CD8-positive, alpha-beta memory T cell (primary cell): Measurements from ENCODE around the gene SPHK2. TPM values are rescaled to one million over a fixed set of nuclear protein-coding genes. Genes with fewer than 3 reads are reported as not detected.
"Not testable (repeated sequence)": the region's sequence is repeated elsewhere in the genome, so short reads cannot be mapped to it uniquely, and the experiment has no call there.

Experiments used
- CTCF ChIA-PET: fragments of 350-600 bp; sonication (Branson Sonifier 250); formaldehyde crosslinking; loops from one replicate; lab custom pipeline; 2021; ENCODE audit warnings: antibody characterized with exemption; lab: Charles Lee
- POLR2A ChIA-PET: fragments of 350-600 bp; sonication (Branson Sonifier 250); formaldehyde crosslinking; loops from one replicate; lab custom pipeline; 2021; ENCODE audit warnings: antibody characterized with exemption; lab: Charles Lee
- DNase-seq, 5 donors: peaks; one replicate each; pipeline versions ENCODE4 v3.0.0 to v3.0.0-alpha.2; 2020 to 2022; ENCODE audit warnings: mixed read lengths in 1 of 5
- H3K27ac ChIP-seq: one replicate; pipeline ENCODE4 v1.7.0; 2013; ENCODE audit warnings: low read depth, mild to moderate bottlenecking, low read length, moderate library complexity
- H3K27me3 ChIP-seq: 2 replicates; pipeline ENCODE4 v1.7.0; 2013; ENCODE audit warnings: low read length, mild to moderate bottlenecking; ENCODE audit not compliant: insufficient read depth, poor library complexity, severe bottlenecking
- H3K36me3 ChIP-seq: 2 replicates; pipeline ENCODE4 v1.7.0; 2013; ENCODE audit warnings: mild to moderate bottlenecking, low read length, moderate library complexity; ENCODE audit not compliant: insufficient read depth
- H3K4me1 ChIP-seq: 2 replicates; pipeline ENCODE4 v1.7.0; 2013; ENCODE audit warnings: mild to moderate bottlenecking, low read length, moderate library complexity; ENCODE audit not compliant: insufficient read depth
- H3K4me3 ChIP-seq: 2 replicates; pipeline ENCODE4 v1.7.0; 2013; ENCODE audit warnings: mild to moderate bottlenecking, low read length
- H3K9me3 ChIP-seq: 2 replicates; pipeline ENCODE4 v1.7.0; 2013; ENCODE audit warnings: mild to moderate bottlenecking, low read length
- H3K27ac Mint-ChIP-seq, 8 donors: one replicate each; pipeline ENCODE4 v1.8.0; 2020 to 2021; ENCODE audit warnings: mixed read lengths in 8 of 8, mild to moderate bottlenecking in 6 of 8, inconsistent platforms in 3 of 8, moderate library complexity in 3 of 8
- H3K27me3 Mint-ChIP-seq, 2 donors: one replicate each; pipeline ENCODE4 v1.8.0; 2020 to 2021; ENCODE audit warnings: mixed read lengths in 2 of 2, mild to moderate bottlenecking in 1 of 2, moderate library complexity in 1 of 2
- H3K36me3 Mint-ChIP-seq, 3 donors: one replicate each; pipeline ENCODE4 v1.8.0; 2020 to 2021; ENCODE audit warnings: mixed read lengths in 3 of 3, inconsistent platforms in 1 of 3, mild to moderate bottlenecking in 1 of 3
- H3K4me1 Mint-ChIP-seq, 3 donors: one replicate each; pipeline ENCODE4 v1.8.0; 2020 to 2021; ENCODE audit warnings: mixed read lengths in 3 of 3, inconsistent platforms in 1 of 3, mild to moderate bottlenecking in 1 of 3
- H3K4me3 Mint-ChIP-seq, 7 donors: one replicate each; pipeline ENCODE4 v1.8.0; 2020 to 2021; ENCODE audit warnings: mixed read lengths in 7 of 7, mild to moderate bottlenecking in 6 of 7, moderate library complexity in 4 of 7, inconsistent platforms in 2 of 7
- H3K9me3 Mint-ChIP-seq, 5 donors: one replicate each; pipeline ENCODE4 v1.8.0; 2020 to 2022; ENCODE audit warnings: mixed read lengths in 5 of 5, mild to moderate bottlenecking in 3 of 5, moderate library complexity in 2 of 5, inconsistent platforms in 1 of 5
- polyA plus RNA-seq: library from polyadenylated mRNA; unstranded; fragments of 300-500 nt; fragmentation: Illumina TruSeq; gene quantifications from one replicate; pipeline ENCODE4 v1.2.3, GENCODE V29; 2021
- total RNA-seq, 2 experiments: library from RNA; stranded (reverse); gene quantifications; one replicate each; pipeline ENCODE4 v1.2.3, GENCODE V29; 2021

The SPHK2 gene
- total and polyA plus RNA-seq, 3 experiments from 2014 or later: 10.2 to 38.5 (median 37.5) TPM

- H3K27me3 Mint-ChIP-seq: peaks cover 0 to 1% of the 10 kb centered on the region in 2 donors
- H3K4me1 ChIP-seq: peaks cover 9% of the 10 kb centered on the region
- no peaks in the 10 kb centered on the region for H3K27me3 ChIP-seq
- no peak overlapping the region for H3K27ac ChIP-seq
- no peak overlapping the region for H3K4me3 ChIP-seq
- no peak overlapping the region for H3K4me3 Mint-ChIP-seq
- no peaks in the 10 kb centered on the region for H3K36me3 ChIP-seq
- H3K36me3 Mint-ChIP-seq: no peaks in the 10 kb centered on the region
- no peaks in the 10 kb centered on the region for H3K9me3 Mint-ChIP-seq
- ChIA-PET CTCF (interaction anchor here (0.6 to 4.7 kb wide), 17 partner anchors 9 to 180 kb away, joined by 3 to 34 read pairs (median 3); partner anchors contain the start of gene CA11), POLR2A (interaction anchor here (1.0 kb wide), 1 partner anchor 29 kb away, joined by 4 read pairs; the partner anchor contains the start of gene CA11)
- H3K27ac Mint-ChIP-seq: peak overlapping the region in 4 of 8 donors; percentile 5 to 82 (median 50)
- H3K9me3 ChIP-seq: no peaks in the 10 kb centered on the region
- peaks cover 5 to 8% (median 7%) of the 10 kb centered on the region in 3 donors for H3K4me1 Mint-ChIP-seq
- DNase-seq: peak; percentile 43 to 78 (median 65)
These were observed 55.9 kb downstream of the SPHK2 start for GRCh38 chr19:48674921-48675824.

DNA sequence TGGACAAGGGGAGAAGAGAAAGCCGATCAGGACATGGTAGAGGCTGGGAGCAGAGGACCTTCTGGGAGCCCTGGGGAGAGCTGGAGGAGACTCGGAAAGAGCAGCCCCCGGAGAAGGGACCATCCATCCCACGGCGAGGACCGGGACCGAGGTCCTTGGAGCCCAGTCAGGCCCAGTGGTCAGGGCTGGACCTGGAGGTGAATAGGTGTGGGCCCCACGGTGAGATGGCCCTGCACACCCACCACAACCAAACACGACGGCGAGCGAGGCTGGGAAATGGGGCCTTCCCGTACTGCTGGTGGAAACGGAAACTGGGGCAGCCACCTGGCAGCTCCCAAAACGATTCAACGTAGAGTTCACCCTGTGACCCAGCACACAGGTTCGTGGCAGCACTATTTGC, 57.2 kb downstream of the SPHK2 start:
- H3K27ac ChIP-seq: no peak overlapping the region
- H3K9me3 ChIP-seq: no peaks in the 10 kb centered on the region
- H3K4me1 ChIP-seq: peaks cover 9% of the 10 kb centered on the region
- ChIA-PET POLR2A (no interaction called here), CTCF (interaction anchor here (0.9 to 4.7 kb wide), 6 partner anchors 10 to 68 kb away, joined by 3 to 34 read pairs (median 4); partner anchors contain the start of gene CA11)
- peaks cover 0 to 1% of the 10 kb centered on the region in 2 donors for H3K27me3 Mint-ChIP-seq
- no peak overlapping the region for H3K4me3 ChIP-seq
- no peaks in the 10 kb centered on the region for H3K36me3 Mint-ChIP-seq
- H3K36me3 ChIP-seq: no peaks in the 10 kb centered on the region
- no peaks in the 10 kb centered on the region for H3K9me3 Mint-ChIP-seq
- H3K27ac Mint-ChIP-seq: peak overlapping the region in 1 of 8 donors; percentile 79
- no peak overlapping the region for H3K4me3 Mint-ChIP-seq
- H3K27me3 ChIP-seq: no peaks in the 10 kb centered on the region
- no peak for DNase-seq
- H3K4me1 Mint-ChIP-seq: peaks cover 5 to 8% (median 7%) of the 10 kb centered on the region in 3 donors

DNA sequence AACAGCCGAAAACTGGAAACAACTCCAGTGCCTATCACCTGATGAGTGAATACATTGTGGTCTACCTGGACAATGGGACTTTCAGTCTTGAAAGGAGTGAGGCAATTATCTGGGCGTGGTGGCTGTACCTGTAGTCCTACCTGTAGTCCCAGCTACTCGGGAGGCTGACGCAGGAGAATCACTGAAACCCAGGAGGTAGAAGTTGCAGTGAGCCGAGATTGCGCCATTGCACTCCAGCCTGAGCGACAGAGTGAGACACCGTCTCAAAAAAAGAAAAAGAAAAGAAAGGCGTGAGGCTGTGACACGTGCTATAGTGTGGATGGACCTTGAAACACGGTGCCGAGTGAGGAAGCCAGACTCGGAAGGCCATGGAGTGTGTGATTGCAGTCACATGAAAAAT, 57.6 kb downstream of the SPHK2 start:
- Mint-ChIP-seq H3K4me3 (no peak overlapping the region), H3K36me3 (no peaks in the 10 kb centered on the region), H3K27ac (no peak overlapping the region), H3K27me3 (peaks cover 0 to 1% of the 10 kb centered on the region in 2 donors), H3K9me3 (no peaks in the 10 kb centered on the region), H3K4me1 (peaks cover 5 to 8% (median 7%) of the 10 kb centered on the region in 3 donors)
- Histone ChIP-seq H3K27me3 (no peaks in the 10 kb centered on the region), H3K27ac (no peak overlapping the region), H3K9me3 (no peaks in the 10 kb centered on the region), H3K4me3 (no peak overlapping the region), H3K4me1 (peaks cover 9% of the 10 kb centered on the region), H3K36me3 (no peaks in the 10 kb centered on the region)
- DNase-seq: no peak
- POLR2A ChIA-PET: no interaction called here
- CTCF ChIA-PET: interaction anchor here (1.6 to 4.7 kb wide), 3 partner anchors 10 to 35 kb away, joined by 6 to 34 read pairs (median 6); partner anchors contain the start of gene CA11

DNA sequence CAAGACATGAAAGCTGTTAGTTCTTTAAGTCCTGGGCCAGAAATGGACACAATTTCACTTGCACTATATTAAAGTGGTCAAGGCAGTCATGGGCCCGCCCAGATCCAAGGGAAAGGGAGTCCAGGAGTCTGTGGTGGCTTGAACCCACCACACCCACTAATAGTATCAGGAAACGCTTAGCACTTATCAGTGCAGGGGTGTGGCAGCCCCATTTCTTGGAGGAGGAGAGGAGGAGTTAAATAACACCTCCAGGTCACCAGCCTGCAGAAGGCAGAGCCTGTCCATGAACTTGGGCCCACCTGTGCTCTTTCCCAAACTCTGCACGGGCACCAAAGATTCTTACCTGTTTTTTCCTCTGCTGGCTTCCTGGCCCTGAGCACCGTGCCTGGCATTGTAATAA, 58.9 kb downstream of the SPHK2 start:
- Mint-ChIP-seq H3K4me3 (no peak overlapping the region), H3K36me3 (no peaks in the 10 kb centered on the region), H3K4me1 (peaks cover 5 to 8% (median 7%) of the 10 kb centered on the region in 3 donors), H3K27ac (no peak overlapping the region), H3K9me3 (no peaks in the 10 kb centered on the region), H3K27me3 (peaks cover 0 to 1% of the 10 kb centered on the region in 2 donors)
- CTCF ChIA-PET: interaction anchor here (4.7 kb wide), 1 partner anchor 33 kb away, joined by 34 read pairs; the partner anchor contains the start of gene CA11
- no peak overlapping the region for H3K27ac ChIP-seq
- no peak for DNase-seq
- no peaks in the 10 kb centered on the region for H3K27me3 ChIP-seq
- H3K4me1 ChIP-seq: peaks cover 9% of the 10 kb centered on the region
- H3K9me3 ChIP-seq: no peaks in the 10 kb centered on the region
- POLR2A ChIA-PET: no interaction called here
- no peaks in the 10 kb centered on the region for H3K36me3 ChIP-seq
- no peak overlapping the region for H3K4me3 ChIP-seq

DNA sequence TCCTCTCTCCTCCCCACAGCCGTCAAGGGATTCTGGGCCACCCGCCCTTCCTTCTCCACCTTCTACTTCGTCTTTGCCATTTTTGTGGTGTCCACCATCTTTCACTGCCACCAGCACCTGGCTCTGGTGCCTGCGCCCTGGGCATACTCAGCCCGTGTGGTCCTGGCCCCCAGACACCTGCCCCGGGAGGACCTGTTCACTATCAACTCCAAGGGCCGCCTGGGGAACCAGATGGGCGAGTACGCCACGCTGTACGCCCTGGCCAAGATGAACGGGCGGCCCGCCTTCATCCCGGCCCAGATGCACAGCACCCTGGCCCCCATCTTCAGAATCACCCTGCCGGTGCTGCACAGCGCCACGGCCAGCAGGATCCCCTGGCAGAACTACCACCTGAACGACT, 60.7 kb downstream of the SPHK2 start:
- H3K9me3 ChIP-seq, POLR2A ChIA-PET, H3K27me3 ChIP-seq, CTCF ChIA-PET, H3K4me1 ChIP-seq, DNase-seq, H3K4me1 Mint-ChIP-seq, H3K9me3 Mint-ChIP-seq, H3K27me3 Mint-ChIP-seq, H3K4me3 ChIP-seq, H3K27ac Mint-ChIP-seq, H3K27ac ChIP-seq, H3K36me3 ChIP-seq, H3K4me3 Mint-ChIP-seq, H3K36me3 Mint-ChIP-seq: not testable (repeated sequence)

Other genes with a start within 250 kb of the SPHK2 start
- gene KDELR1, start 228.0 kb upstream of the SPHK2 start, total RNA-seq: 10 to 100 TPM; 78.7 to 82.9 TPM
- gene KDELR1, start 228.0 kb upstream of the SPHK2 start, polyA plus RNA-seq: 32.5 TPM
- under 1 TPM; 0.13 to 0.26 TPM for gene GRIN2D, start 225.8 kb upstream of the SPHK2 start, total RNA-seq
- gene GRIN2D, start 225.8 kb upstream of the SPHK2 start, polyA plus RNA-seq: 0.05 TPM
- gene GRWD1, start 173.5 kb upstream of the SPHK2 start, total RNA-seq: 100 to 1,000 TPM; 105 to 107 TPM
- gene GRWD1, start 173.5 kb upstream of the SPHK2 start, polyA plus RNA-seq: 45.6 TPM
- 1 to 10 TPM; 1.8 to 2.0 TPM for gene KCNJ14, start 163.9 kb upstream of the SPHK2 start, total RNA-seq
- 0.12 TPM for gene KCNJ14, start 163.9 kb upstream of the SPHK2 start, polyA plus RNA-seq
- 10 to 100 TPM; 30.7 to 33.3 TPM for gene CYTH2, start 150.1 kb upstream of the SPHK2 start, total RNA-seq
- 34.8 TPM for gene CYTH2, start 150.1 kb upstream of the SPHK2 start, polyA plus RNA-seq
- 1 to 10 TPM; 4.6 to 4.7 TPM for gene LMTK3, start 107.7 kb upstream of the SPHK2 start, total RNA-seq
- gene LMTK3, start 107.7 kb upstream of the SPHK2 start, polyA plus RNA-seq: not detected
- not detected for gene SULT2B1, start 67.3 kb upstream of the SPHK2 start, total RNA-seq
- gene SULT2B1, start 67.3 kb upstream of the SPHK2 start, polyA plus RNA-seq: not detected
- not detected for gene SPACA4, start 12.8 kb upstream of the SPHK2 start, total RNA-seq
- not detected for gene SPACA4, start 12.8 kb upstream of the SPHK2 start, polyA plus RNA-seq
- gene FAM83E, start 4.4 kb upstream of the SPHK2 start, total RNA-seq: 1 to 10 TPM; 3.7 to 5.4 TPM
- gene FAM83E, start 4.4 kb upstream of the SPHK2 start, polyA plus RNA-seq: not detected
- gene RPL18, start 328 bp upstream of the SPHK2 start, total RNA-seq: 1,000 to 10,000 TPM; 1,778 to 1,810 TPM
- 1,821 TPM for gene RPL18, start 328 bp upstream of the SPHK2 start, polyA plus RNA-seq
- 10 to 100 TPM; 10.9 to 12.1 TPM for gene DBP, start 17.9 kb downstream of the SPHK2 start, total RNA-seq
- 84.1 TPM for gene DBP, start 17.9 kb downstream of the SPHK2 start, polyA plus RNA-seq
- 10 to 100 TPM; 12.7 to 13.0 TPM for gene CA11, start 26.7 kb downstream of the SPHK2 start, total RNA-seq
- gene CA11, start 26.7 kb downstream of the SPHK2 start, polyA plus RNA-seq: 8.3 TPM
- under 1 TPM; 0.11 to 0.33 TPM for gene NTN5, start 53.5 kb downstream of the SPHK2 start, total RNA-seq
- gene NTN5, start 53.5 kb downstream of the SPHK2 start, polyA plus RNA-seq: not detected
- not detected for gene FUT2, start 76.5 kb downstream of the SPHK2 start, total RNA-seq
- gene FUT2, start 76.5 kb downstream of the SPHK2 start, polyA plus RNA-seq: 0.33 TPM
- gene MAMSTR, start 100.2 kb downstream of the SPHK2 start, total RNA-seq: under 1 TPM; 0.68 to 0.69 TPM
- gene MAMSTR, start 100.2 kb downstream of the SPHK2 start, polyA plus RNA-seq: 0.40 TPM
- gene RASIP1, start 121.1 kb downstream of the SPHK2 start, total RNA-seq: under 1 TPM; 0.20 to 0.22 TPM
- 0.09 TPM for gene RASIP1, start 121.1 kb downstream of the SPHK2 start, polyA plus RNA-seq
- gene IZUMO1, start 127.4 kb downstream of the SPHK2 start, total RNA-seq: not detected
- gene IZUMO1, start 127.4 kb downstream of the SPHK2 start, polyA plus RNA-seq: not detected
- under 1 TPM; 0.09 TPM for gene FUT1, start 133.1 kb downstream of the SPHK2 start, total RNA-seq
- gene FUT1, start 133.1 kb downstream of the SPHK2 start, polyA plus RNA-seq: not detected
- gene FGF21, start 136.0 kb downstream of the SPHK2 start, total RNA-seq: not detected
- gene FGF21, start 136.0 kb downstream of the SPHK2 start, polyA plus RNA-seq: not detected
- gene BCAT2, start 191.5 kb downstream of the SPHK2 start, total RNA-seq: 10 to 100 TPM; 61.9 to 62.6 TPM
- 31.8 TPM for gene BCAT2, start 191.5 kb downstream of the SPHK2 start, polyA plus RNA-seq
- under 1 TPM; 0.18 to 0.37 TPM for gene HSD17B14, start 217.0 kb downstream of the SPHK2 start, total RNA-seq
- gene HSD17B14, start 217.0 kb downstream of the SPHK2 start, polyA plus RNA-seq: 1.1 TPM
- gene PLEKHA4, start 249.1 kb downstream of the SPHK2 start, total RNA-seq: 1 to 10 TPM; 2.5 to 4.1 TPM
- 2.7 TPM for gene PLEKHA4, start 249.1 kb downstream of the SPHK2 start, polyA plus RNA-seq